B cell (primary cell): ENCODE measurements around the gene WDR6. TPM values are rescaled to one million over a fixed set of nuclear protein-coding genes. Genes with fewer than 3 reads are reported as not detected.

ENCODE experiments used
- ATAC-seq: fragments of 200-7000 bp; cut with Tn5 transposase; one replicate; pipeline ENCODE4 v1.10.0; 2021; ENCODE audit warnings: low read depth, mild to moderate bottlenecking, moderate number of reproducible peaks, moderate library complexity
- CTCF ChIA-PET: fragments of 350-600 bp; sonication (Branson Sonifier 250); formaldehyde crosslinking; loops from one replicate; lab custom pipeline; 2021; ENCODE audit warnings: antibody characterized with exemption, inconsistent platforms; lab: Charles Lee
- POLR2A ChIA-PET: fragments of 350-600 bp; sonication (Branson Sonifier 250); formaldehyde crosslinking; loops from one replicate; lab custom pipeline; 2021; ENCODE audit warnings: antibody characterized with exemption; lab: Charles Lee
- DNase-seq: peaks from one replicate; pipeline ENCODE4 v3.0.0; 2013
- H2AFZ ChIP-seq: 2 replicates; pipeline ENCODE4 v1.6.1; 2012; ENCODE audit warnings: mild to moderate bottlenecking, low read depth, low read length; ENCODE audit not compliant: insufficient read depth, poor library complexity, severe bottlenecking
- H3K27ac ChIP-seq, 2 donors: 1 replicate in 1 of 2; 2 replicates in 1 of 2; pipeline ENCODE4 v1.5.1; 2012 to 2013; ENCODE audit warnings: low read length in 2 of 2, mild to moderate bottlenecking in 2 of 2, moderate library complexity in 1 of 2
- H3K27me3 ChIP-seq, 4 experiments: fragments of 200-600 bp in 1 of 4; sonication (generic) in 1 of 4; replicated peaks in 1 of 4; 1 replicate in 2 of 4; 2 replicates in 2 of 4; pipeline versions ENCODE4 v1.6.1 to v1.7.0; 2013 to 2016; ENCODE audit warnings: low read length in 3 of 4, mild to moderate bottlenecking in 2 of 4, mixed read lengths in 1 of 4, moderate library complexity in 1 of 4; ENCODE audit not compliant: insufficient read depth in 4 of 4, control insufficient read depth in 3 of 4; ENCODE audit errors: control extremely low read depth in 1 of 4
- H3K36me3 ChIP-seq, 2 experiments: replicated peaks in 1 of 2; 1 replicate in 1 of 2; 2 replicates in 1 of 2; pipeline versions ENCODE4 v1.6.1 to v1.7.1; 2013; ENCODE audit warnings: low read length in 1 of 2; ENCODE audit not compliant: insufficient read depth in 2 of 2, control insufficient read depth in 1 of 2; ENCODE audit errors: control extremely low read depth in 1 of 2, extremely low read depth in 1 of 2
- H3K4me1 ChIP-seq, 2 donors: fragments of 200-600 bp in 1 of 2; sonication (generic) in 1 of 2; 1 replicate in 1 of 2; 2 replicates in 1 of 2; pipeline versions ENCODE4 v1.5.1 to v1.6.1; 2013 to 2017; ENCODE audit warnings: low read length in 2 of 2; ENCODE audit not compliant: control insufficient read depth in 2 of 2, insufficient read depth in 2 of 2
- H3K4me2 ChIP-seq: replicated peaks from 2 replicates; pipeline ENCODE3; 2012; ENCODE audit warnings: mild to moderate bottlenecking, low read depth, low read length; ENCODE audit not compliant: poor library complexity, severe bottlenecking
- H3K4me3 ChIP-seq, 5 experiments: fragments of 200-600 bp in 1 of 5; sonication (generic) in 1 of 5; 1 replicate in 3 of 5; 2 replicates in 2 of 5; pipeline versions ENCODE4 v1.5.1 to v1.7.0; 2011 to 2016; ENCODE audit warnings: low read length in 4 of 5, mild to moderate bottlenecking in 4 of 5, low read depth in 2 of 5, control low read depth in 1 of 5, moderate library complexity in 1 of 5; ENCODE audit not compliant: insufficient read depth in 1 of 5; ENCODE audit errors: control extremely low read depth in 1 of 5, extremely low read depth in 1 of 5
- H3K79me2 ChIP-seq: fragments of 200-600 bp; sonication (generic); one replicate; pipeline ENCODE4 v1.6.0; 2016; ENCODE audit warnings: low read length; ENCODE audit not compliant: control insufficient read depth, insufficient read depth
- H3K9ac ChIP-seq: fragments of 200-600 bp; sonication (generic); 2 replicates; pipeline ENCODE4 v1.6.1; 2017; ENCODE audit warnings: mild to moderate bottlenecking, low read length, moderate library complexity
- H3K9me3 ChIP-seq, 3 donors: one replicate each; pipeline versions ENCODE4 v1.6.1 to v1.7.1; 2013; ENCODE audit warnings: low read length in 2 of 3; ENCODE audit not compliant: control insufficient read depth in 2 of 3, insufficient read depth in 1 of 3; ENCODE audit errors: control extremely low read depth in 1 of 3
- H4K20me1 ChIP-seq: 2 replicates; pipeline ENCODE4 v1.6.0; 2012; ENCODE audit warnings: mild to moderate bottlenecking, low read length; ENCODE audit not compliant: insufficient read depth, control insufficient read depth, poor library complexity, severe bottlenecking
- H3K27ac Mint-ChIP-seq: one replicate; pipeline ENCODE4 v1.8.0; 2021; ENCODE audit warnings: mixed read lengths
- H3K27me3 Mint-ChIP-seq: one replicate; pipeline ENCODE4 v1.8.0; 2021; ENCODE audit warnings: mixed read lengths
- H3K4me1 Mint-ChIP-seq: one replicate; pipeline ENCODE4 v1.8.0; 2021; ENCODE audit warnings: mixed read lengths
- H3K4me3 Mint-ChIP-seq: one replicate; pipeline ENCODE4 v1.8.0; 2021; ENCODE audit warnings: mixed read lengths
- H3K9me3 Mint-ChIP-seq: one replicate; pipeline ENCODE4 v1.8.0; 2022; ENCODE audit warnings: mixed read lengths; ENCODE audit not compliant: insufficient read depth
- EZH2 ChIP-seq: IDR thresholded peaks from 2 replicates; pipeline ENCODE4 v1.6.1; 2012; ENCODE audit warnings: borderline replicate concordance, low read depth, mild to moderate bottlenecking, moderate library complexity, low read length; ENCODE audit not compliant: insufficient read depth, poor library complexity, severe bottlenecking
- WGBS: methylation state at CpG from one replicate; pipeline ENCODE4 v1.1.5; 2013; ENCODE audit warnings: missing lambda C conversion rate; ENCODE audit not compliant: insufficient coverage; 5-methylcytosine and 5-hydroxymethylcytosine counted together
- intact Hi-C: fragments of 100-400 bp; cut with micrococcal nuclease; formaldehyde crosslinking; loops from one replicate; pipeline ENCODE4 v1.10.0; 2022
- polyA plus RNA-seq: library from polyadenylated mRNA; depleted of rRNA; stranded (reverse); fragments of >200 nt; gene quantifications from 2 replicates; pipeline ENCODE4 v1.2.3, GENCODE V29; 2012
- total RNA-seq, 2 donors: library from RNA; stranded (reverse); fragments of 120-200 nt in 1 of 2; gene quantifications; 1 replicate in 1 of 2; 2 replicates in 1 of 2; pipeline versions ENCODE4 v1.2.3 to v1.2.4, GENCODE V29; 2013 to 2022
- TF ChIP-seq, protein P1 (sequence below): fragments of 200-600 bp; IDR thresholded peaks from one replicate; pipeline ENCODE4 v1.8.0; 2022; ENCODE audit warnings: antibody characterized with exemption, mild to moderate bottlenecking

WDR6 gene
- total and polyA plus RNA-seq, 2 donors (not counting 1 experiment from before 2014, with no cell fraction given): 287 to 317 TPM

DNA sequence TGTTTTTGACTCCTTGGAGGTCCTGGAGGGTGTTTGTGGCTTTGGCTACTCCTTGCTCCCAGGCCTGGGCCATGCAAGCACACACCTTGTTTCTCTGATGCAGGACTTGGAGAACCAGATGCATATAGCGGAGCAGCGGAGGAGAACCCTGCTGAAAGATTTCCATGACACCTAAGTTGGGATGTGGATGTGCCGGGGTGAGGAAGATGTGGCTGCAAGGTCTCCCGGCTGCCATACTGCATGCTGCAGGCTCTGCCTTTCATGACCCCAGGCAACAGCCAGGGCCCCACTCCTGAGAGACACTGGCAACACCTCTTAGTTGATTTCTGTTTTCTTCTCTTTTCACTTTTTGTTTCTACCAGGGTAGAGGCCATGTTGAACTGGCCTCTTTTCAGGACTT is 24.1 kb upstream of the WDR6 start:
- no peaks in the 10 kb centered on the region for H4K20me1 ChIP-seq
- no peak overlapping the region for H3K4me2 ChIP-seq
- H3K4me1 ChIP-seq: no peaks in the 10 kb centered on the region
- H3K79me2 ChIP-seq: no peaks in the 10 kb centered on the region
- H3K27me3 Mint-ChIP-seq: no peaks in the 10 kb centered on the region
- TF ChIP-seq EZH2: no peak
- TF ChIP-seq, protein P1, sequence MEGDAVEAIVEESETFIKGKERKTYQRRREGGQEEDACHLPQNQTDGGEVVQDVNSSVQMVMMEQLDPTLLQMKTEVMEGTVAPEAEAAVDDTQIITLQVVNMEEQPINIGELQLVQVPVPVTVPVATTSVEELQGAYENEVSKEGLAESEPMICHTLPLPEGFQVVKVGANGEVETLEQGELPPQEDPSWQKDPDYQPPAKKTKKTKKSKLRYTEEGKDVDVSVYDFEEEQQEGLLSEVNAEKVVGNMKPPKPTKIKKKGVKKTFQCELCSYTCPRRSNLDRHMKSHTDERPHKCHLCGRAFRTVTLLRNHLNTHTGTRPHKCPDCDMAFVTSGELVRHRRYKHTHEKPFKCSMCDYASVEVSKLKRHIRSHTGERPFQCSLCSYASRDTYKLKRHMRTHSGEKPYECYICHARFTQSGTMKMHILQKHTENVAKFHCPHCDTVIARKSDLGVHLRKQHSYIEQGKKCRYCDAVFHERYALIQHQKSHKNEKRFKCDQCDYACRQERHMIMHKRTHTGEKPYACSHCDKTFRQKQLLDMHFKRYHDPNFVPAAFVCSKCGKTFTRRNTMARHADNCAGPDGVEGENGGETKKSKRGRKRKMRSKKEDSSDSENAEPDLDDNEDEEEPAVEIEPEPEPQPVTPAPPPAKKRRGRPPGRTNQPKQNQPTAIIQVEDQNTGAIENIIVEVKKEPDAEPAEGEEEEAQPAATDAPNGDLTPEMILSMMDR: no peak
- no peaks in the 10 kb centered on the region for H3K9me3 Mint-ChIP-seq
- POLR2A ChIA-PET: no interaction called here
- WGBS: 100% methylated on average over 4 of the region's 4 CpGs
- intact Hi-C loops: no loop called here
- H3K36me3 ChIP-seq: peaks cover 1 to 56% of the 10 kb centered on the region in 2 experiments
- no peak for DNase-seq
- H3K4me1 Mint-ChIP-seq: peaks cover 3% of the 10 kb centered on the region
- H3K27ac ChIP-seq: no peak overlapping the region
- no peak overlapping the region for H3K4me3 ChIP-seq
- H3K9me3 ChIP-seq: no peaks in the 10 kb centered on the region
- CTCF ChIA-PET: no interaction called here
- H3K9ac ChIP-seq: no peak overlapping the region
- no peaks in the 10 kb centered on the region for H3K27me3 ChIP-seq
- H3K4me3 Mint-ChIP-seq: no peak overlapping the region
- no peak overlapping the region for H2AFZ ChIP-seq
- ATAC-seq: no peak
- no peak overlapping the region for H3K27ac Mint-ChIP-seq

DNA sequence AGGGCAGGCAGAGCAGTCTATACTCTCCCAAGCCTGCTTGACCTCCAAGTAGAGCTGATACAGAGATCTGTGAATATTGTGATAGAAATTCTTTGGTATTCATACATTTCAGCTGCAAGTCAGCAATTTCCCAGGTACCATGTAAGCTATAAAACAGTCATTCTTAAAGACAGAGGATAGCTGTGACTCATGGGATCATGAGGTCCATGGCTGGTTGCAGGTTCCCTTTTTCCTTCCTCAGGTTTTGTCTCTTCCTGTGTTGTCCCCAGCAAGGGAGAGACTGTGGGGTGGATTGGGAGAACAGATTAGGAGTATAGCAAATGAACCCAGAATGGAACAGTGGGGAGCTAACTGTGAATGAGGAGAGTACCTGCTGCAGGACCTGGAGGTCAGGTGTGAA is 22.5 kb upstream of the WDR6 start:
- no peak overlapping the region for H2AFZ ChIP-seq
- Mint-ChIP-seq H3K27me3 (no peaks in the 10 kb centered on the region), H3K4me3 (no peak overlapping the region), H3K4me1 (peaks cover 11% of the 10 kb centered on the region), H3K9me3 (no peaks in the 10 kb centered on the region), H3K27ac (no peak overlapping the region)
- peaks cover 7 to 8% of the 10 kb centered on the region in 2 donors for H3K4me1 ChIP-seq
- no peak overlapping the region for H3K4me2 ChIP-seq
- no peak overlapping the region for H3K9ac ChIP-seq
- H3K79me2 ChIP-seq: peaks cover 4% of the 10 kb centered on the region
- H3K36me3 ChIP-seq: peaks cover 1 to 50% of the 10 kb centered on the region in 2 experiments
- intact Hi-C loops: no loop called here
- ATAC-seq (no peak), DNase-seq (no peak)
- H3K27me3 ChIP-seq: no peaks in the 10 kb centered on the region
- no peaks in the 10 kb centered on the region for H4K20me1 ChIP-seq
- ChIA-PET POLR2A (no interaction called here), CTCF (interaction anchor here (2.2 to 6.4 kb wide), 3 partner anchors 29 to 172 kb away, joined by 7 to 69 read pairs (median 69); partner anchors contain the start of gene QRICH1)
- no peaks in the 10 kb centered on the region for H3K9me3 ChIP-seq
- TF ChIP-seq, protein P1: no peak
- TF ChIP-seq EZH2: no peak
- no peak overlapping the region for H3K27ac ChIP-seq
- H3K4me3 ChIP-seq: no peak overlapping the region
